CD4-positive, alpha-beta T cell treated with Interleukin-1 beta for 1 hour (primary cell): ENCODE results near the gene PDCD4.

Experiments used
- DNase-seq, 2 donors: peaks; one replicate each; pipeline ENCODE4 v3.0.0-alpha.2; 2020 to 2022

PDCD4 gene

DNA sequence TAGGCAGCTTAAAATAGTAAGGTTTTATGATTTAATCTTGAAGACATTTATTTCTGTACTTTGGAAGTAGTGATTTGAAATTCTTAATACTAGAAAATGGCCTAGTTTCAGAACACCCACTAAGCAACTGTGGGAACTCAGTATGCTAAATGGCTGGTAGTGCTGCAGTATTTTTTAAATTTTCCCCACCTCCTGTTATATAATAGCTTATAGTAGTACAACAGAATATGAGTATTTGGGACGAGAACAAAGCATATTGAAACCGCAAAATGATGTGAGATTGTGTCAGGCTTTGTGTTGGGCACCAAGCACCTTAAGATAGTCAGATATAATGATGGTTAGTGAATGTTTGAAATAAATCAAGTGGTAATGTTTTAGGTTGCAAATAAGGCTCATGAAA lies 55.7 kb downstream of the PDCD4 start:
- no peak for DNase-seq

DNA sequence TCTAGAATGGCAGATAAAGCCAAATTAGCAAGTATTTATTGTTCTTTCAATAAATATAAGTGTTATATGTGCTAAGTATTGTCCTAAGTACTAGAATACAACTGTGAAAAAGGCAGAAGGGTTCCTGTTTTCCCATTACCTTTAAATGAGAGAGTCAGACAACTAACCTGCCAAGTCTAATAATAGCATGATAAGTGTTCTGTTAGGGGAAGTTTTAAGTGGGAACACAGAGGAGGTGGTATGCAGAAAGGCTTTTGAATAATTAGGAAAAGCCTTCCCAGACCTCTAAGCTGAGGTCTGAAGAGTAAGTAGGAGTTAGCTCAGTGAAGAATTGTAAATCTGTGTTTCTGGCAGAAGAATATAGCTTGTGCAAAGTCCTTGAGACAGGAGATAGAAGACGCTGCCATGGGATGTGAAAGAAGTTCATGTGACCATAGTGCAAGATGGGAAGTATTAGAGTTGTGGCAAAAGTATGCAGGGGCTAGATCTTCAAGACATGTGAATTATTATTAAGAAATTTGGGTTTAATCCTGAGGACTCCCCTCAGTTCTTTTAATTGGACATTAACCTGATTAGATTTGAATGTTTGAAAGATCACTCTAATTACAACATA lies 60.1 kb downstream of the PDCD4 start:
- DNase-seq, result no peak

DNA sequence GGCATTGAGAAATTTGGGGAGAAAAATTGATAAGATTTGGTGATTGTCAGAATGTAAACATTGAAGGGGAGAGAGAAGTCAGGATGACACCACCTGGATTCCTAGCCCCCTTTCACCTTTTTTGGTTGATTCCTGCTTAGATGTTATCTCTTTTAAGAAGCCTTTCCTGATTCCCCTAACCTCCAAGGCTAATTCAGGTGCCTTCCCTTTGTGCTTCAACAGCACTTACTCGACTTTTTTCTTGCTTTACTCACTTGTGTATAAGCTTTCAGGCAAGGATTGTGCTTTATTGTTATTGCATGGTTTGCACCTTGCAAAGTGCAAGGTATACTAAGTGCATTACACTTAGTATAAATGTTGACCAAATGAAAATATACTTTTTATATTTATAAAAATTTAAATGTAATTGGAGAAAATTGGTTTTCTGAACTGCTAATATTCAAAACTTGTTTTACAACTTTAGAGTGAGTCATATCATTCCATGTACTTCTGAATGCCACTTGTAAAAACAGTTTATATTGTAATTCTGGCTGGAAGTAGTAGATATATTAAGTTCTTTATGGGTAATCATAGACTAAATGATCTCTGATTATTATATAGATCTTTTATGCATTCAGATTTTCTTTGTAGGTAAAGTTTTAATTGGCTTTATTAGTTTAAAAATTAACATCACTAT lies 60.9 kb downstream of the PDCD4 start:
- no peak for DNase-seq

DNA sequence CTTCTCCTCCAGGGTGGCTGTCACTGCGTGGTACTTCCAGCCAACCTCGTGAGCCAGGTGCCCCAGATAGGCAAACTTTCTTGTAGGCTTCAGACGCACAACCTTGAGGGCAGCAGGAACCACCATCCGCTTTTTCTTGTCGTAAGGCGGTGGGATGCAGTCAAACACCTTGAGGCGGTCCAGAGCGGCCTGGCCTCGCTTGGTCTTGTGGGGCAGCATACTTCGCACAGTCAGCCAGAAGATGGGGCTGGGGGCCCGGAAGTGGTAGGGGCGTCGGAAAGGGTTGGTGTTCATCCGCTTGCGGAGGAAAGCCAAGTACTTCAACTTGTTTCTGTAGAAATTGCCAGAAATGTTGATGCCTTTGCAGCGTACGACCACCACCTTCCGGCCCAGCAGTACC lies 65.0 kb downstream of the PDCD4 start:
- DNase-seq, result no peak

DNA sequence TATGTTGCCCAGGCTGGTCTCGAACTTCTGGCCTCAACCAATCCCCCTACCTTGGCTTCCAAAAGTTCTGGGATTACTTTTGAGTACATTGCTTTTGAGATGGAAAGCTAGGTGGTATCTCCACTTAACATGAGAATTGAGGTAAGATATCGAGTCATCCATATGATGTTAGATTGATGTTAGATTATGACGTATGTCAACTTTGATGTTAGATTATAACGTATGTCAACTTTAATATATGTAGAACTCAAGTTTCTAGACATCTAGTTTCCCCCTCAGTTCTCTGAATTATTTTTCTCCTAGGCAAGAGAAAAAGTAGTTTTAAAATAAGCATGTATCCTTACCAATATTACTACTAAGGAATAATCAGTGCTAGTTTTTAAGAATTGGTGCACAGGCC lies 67.7 kb downstream of the PDCD4 start:
- DNase-seq, result no peak

DNA sequence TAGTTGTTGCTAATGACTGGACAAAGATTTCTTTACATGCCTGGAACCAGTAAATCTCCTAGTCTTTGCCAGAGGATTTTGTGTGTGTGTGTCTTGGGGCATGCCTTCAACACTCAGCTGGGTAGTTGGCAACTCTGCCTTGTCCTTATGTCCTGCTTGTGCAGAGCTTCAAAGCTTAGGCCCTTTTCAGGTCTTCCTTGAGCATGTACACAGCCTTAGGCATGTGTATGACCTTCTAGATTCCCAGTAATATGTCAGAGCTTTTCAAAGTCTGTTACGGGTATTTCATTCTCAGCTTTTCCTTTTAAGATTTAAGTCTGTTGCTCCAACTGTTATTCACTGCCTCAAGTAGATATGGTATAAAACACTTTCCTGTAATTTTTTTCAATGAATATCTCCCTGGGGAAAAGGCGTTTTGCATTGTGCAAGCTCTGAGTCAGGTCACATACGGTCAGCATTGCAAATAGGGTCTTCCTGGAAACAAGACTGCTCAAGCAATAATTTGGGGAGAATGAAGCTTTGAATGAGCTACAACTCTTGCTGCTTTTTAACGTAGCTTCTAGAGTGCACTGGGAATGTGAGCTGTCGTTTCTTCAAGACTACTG lies 73.2 kb downstream of the PDCD4 start:
- no peak for DNase-seq

DNA sequence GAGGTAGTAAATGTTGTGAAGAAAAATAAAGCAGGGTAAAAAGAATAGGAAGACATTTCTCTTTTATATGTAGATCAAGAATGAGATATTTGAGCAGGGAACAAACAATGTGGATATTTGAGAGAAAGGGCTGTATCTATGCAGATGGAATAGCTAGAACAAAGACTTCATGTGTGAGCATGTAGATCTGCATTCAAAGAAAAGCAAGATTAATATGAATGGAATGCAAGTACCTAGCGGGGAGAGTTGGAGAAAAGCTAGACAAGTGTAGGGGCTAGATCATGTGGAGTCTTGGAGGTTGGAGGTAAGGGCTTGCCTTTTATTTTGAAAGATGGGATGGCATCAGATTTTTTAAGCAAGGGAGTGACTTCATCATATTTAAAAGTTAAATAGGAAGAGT lies 74.8 kb downstream of the PDCD4 start:
- no peak for DNase-seq

DNA sequence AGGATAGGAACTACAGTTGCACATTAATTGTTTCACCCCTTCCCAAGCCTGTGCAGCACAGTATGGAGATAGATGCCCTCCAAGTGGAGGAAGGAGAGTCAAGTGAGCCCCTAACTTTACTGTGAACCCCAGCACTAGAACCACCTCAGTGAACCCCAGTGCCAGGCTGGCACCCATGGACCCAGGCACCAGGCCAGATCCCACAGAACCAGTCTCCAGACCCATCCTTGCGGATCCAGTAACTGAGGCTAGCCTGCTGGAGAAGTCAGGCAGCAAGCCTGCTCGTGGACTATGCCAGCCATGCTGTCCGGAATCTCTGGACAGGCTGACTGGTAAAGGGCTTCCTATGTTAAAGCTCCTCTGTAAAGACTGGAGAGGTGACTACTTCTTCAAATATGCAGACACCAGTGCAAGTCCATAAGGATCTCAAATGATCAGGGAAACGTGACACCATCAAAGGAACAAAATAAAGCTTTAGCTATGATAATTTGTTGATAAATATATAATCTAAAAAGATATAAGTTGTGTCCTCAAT lies 75.4 kb downstream of the PDCD4 start:
- DNase-seq, result no peak
